D721Med (cell line): ENCODE data around the gene EXOC3L4.
"Not testable (repeated sequence)": the region's sequence is repeated elsewhere in the genome, so short reads cannot be mapped to it uniquely, and the experiment has no call there.

Experiments used
- DNase-seq: peaks from one replicate; pipeline ENCODE4 v3.0.0; 2011; ENCODE audit warnings: low spot score; ENCODE audit not compliant: insufficient read length
- FAIRE-seq: peaks from 2 replicates; lab custom pipeline; 2011; peaks lifted over from hg19 to GRCh38; lab: Jason Lieb, UNC
- CTCF ChIP-seq: IDR thresholded peaks from 2 replicates; pipeline ENCODE4 v1.5.1; 2012; ENCODE audit warnings: mild to moderate bottlenecking, control low read depth; ENCODE audit not compliant: insufficient read depth; ENCODE audit errors: missing control alignments

The EXOC3L4 gene

GRCh38 chr14:103094406-103095209, at the start of gene EXOC3L4:
Gene EXOC3L4 (plus strand): TSS chr14:103094725. CDS start chr14:103100220, 5,495 bp downstream.
- TF ChIP-seq CTCF, result no peak
- DNase-seq (no peak), FAIRE-seq (no peak)

DNA sequence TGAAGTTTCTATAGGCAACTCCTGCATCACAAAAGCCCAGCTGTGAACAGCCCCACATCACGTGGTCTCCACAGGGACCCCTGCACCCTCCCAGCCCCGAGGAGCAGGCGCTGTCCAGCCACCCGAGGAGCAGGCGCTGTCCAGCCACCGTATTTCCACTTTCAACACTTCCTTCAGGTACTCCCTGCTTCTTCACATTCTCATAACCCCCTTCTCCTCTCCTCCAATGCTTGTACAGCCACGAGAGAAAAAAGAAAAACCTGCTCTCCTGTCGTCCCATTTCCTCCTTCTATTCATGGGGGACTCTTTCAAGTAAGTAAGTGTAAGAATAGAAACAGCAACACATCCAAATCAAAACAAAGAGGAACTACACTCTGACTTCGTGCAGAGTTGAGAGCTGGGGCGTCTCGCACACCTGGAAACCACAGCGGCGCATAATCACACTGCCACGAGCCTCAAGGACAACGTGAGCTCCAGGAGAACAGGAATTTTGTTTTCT, 49.1 kb upstream of the EXOC3L4 start:
- DNase-seq (no peak), FAIRE-seq (no peak)
- TF ChIP-seq CTCF, result no peak

DNA sequence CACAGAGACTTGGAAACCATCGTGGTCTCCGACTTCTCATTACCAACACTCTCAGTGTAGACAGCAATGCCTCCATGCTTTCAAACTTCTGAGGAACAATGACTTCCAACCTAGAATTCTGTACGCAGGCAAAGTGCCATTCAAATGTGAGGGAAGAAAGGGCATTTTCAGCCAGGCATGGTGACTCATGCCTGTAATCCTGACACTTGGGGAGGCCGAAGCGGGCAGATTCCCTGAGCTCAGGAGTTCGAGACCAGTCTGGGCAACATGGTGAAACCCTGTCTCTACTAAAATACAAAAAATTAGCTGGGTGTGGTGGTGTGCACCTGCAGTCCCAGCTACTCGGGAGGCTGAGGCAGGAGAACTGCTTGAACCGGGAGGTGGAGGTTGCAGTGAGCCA, 47.1 kb upstream of the EXOC3L4 start:
- not testable (repeated sequence) for FAIRE-seq, DNase-seq

DNA sequence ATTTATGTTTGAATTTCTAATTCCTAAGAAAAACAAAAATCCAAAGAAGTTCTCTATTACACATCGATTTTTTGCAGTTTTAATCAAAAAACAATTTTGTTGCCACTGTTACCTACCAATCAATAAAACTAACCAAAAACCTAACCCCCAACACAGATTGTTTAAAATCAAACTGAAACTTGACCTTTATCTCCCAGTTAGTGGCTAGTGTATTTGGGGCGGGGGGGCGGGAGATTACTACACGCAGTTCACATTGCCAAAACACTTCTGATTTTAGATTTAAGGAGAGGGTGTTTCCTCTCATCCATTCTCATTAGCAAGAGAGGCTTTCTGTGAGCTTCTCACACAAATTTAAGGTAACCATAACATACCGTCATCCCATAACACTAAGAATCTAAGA, 43.6 kb upstream of the EXOC3L4 start:
- FAIRE-seq, result no peak
- TF ChIP-seq CTCF, result no peak

DNA sequence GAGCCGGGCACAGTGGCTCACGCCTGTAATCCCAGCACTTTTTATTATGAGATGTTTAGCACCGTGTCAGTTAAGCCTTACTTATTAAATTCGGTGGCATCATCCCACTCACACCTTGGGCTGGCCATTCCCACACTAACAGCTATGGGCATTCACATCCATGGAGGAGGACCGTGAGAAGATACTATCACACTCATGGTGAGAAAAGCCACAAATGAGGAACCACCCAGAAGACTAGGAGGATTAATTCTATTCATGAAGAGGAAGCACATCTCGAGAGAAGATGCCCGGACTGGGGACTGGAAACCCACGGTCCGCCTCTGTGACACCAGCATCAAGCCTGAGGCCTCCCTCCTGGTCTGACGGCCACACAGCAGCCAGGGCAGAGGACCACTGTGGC, 42.1 kb upstream of the EXOC3L4 start:
- no peak for FAIRE-seq
- no peak for DNase-seq
- TF ChIP-seq CTCF, result no peak

More for the DNA sequence above, 43.6 kb upstream of the EXOC3L4 start:
- DNase-seq, result no peak

- FAIRE-seq (no peak), DNase-seq (no peak)
- no peak for TF ChIP-seq CTCF
Observed at GRCh38 chr14:103055695-103056094, 38.8 kb upstream of the EXOC3L4 start.

DNA sequence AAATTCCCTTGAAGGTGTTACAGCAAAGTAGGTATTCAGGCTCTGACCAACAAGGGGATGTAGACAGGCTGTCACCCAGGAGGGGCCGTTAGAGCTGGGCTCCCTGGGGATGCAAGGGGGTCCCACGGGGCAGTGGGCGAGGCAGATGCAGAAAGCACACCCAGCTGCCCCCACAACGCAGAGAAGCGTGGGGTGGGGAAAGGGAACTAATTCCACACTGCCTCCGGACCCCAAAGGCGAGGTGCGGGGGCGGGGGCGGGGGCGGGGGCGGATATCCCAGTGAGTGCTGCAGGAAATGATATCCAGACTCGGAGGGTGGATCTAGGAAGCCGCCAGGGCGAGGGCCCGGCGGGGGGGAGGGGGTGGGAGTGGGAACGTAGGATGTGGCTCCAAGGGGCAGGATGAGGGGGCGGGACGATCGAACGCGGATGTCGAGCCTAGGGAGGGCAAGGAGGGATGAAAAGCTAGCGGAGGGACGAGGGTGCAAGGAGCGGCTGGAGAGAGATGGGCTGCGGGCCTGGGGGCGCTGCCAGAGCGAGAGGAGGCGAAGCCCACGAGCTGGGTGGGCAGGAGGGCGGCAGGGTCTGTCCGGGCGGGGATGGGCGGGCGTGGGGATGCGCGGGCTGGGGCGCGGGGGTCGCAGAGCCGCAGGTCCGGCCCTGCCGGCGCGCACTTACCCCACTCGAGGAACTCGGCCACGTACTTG, 38.0 kb upstream of the EXOC3L4 start:
- no peak for TF ChIP-seq CTCF
- FAIRE-seq, result no peak
- no peak for DNase-seq
